ENCODE results near the gene STK35.

GRCh38 chr20:2136275-2136674, 34.6 kb downstream of the STK35 start:
- TF ChIP-seq ZNF282 (IDR thresholded peaks at IDR 0.05; ENCODE audit: partially characterized antibody) (no peak), NFATC3 (CRISPR knock-in tag; IDR thresholded peaks at IDR 0.05) (no peak), CTCF (CRISPR knock-in tag; IDR thresholded peaks at IDR 0.05) (no peak), ZNF382 (CRISPR knock-in tag; IDR thresholded peaks at IDR 0.05; ENCODE audit: borderline replicate concordance) (no peak), ZBTB44 (CRISPR knock-in tag; IDR thresholded peaks at IDR 0.05) (no peak), PRDM4 (CRISPR knock-in tag; IDR thresholded peaks at IDR 0.05; ENCODE audit: borderline replicate concordance) (no peak), PBX3 (CRISPR knock-in tag; IDR thresholded peaks at IDR 0.05; ENCODE audit: borderline replicate concordance) (no peak), KDM1A (CRISPR knock-in tag; IDR thresholded peaks at IDR 0.05) (no peak), ZFP62 (CRISPR knock-in tag; IDR thresholded peaks at IDR 0.05) (no peak)

Data from HepG2 (cell line).